ENCODE data around the gene GRIN2C.

The GRIN2C gene

GRCh38 chr17:74838274-74838673, 21.4 kb downstream of the GRIN2C start:
- Histone ChIP-seq H2AFZ (ENCODE audit: low read depth, low read length) (no peak overlapping the region), H3K4me2 (ENCODE audit: insufficient read depth, low read length) (no peak overlapping the region), H3K4me3 (ENCODE audit: low read depth in 1 of 2, low read length in 2 of 2) (no peak overlapping the region), H3K4me1 (ENCODE audit: insufficient read depth, low read length) (no peaks in the 10 kb centered on the region), H3K9ac (ENCODE audit: low read depth, low read length) (no peak overlapping the region), H3K27ac (ENCODE audit: low read length) (no peak overlapping the region), H3K36me3 (ENCODE audit: insufficient read depth, low read length) (peaks cover 16% of the 10 kb centered on the region), H4K20me1 (ENCODE audit: insufficient read depth, low read length) (peaks cover 2% of the 10 kb centered on the region; the same call in 1 of the 2 replicates), H3K79me2 (ENCODE audit: insufficient read depth, low read length) (no peaks in the 10 kb centered on the region), H3K27me3 (ENCODE audit: insufficient read depth, low read length, poor library complexity) (no peaks in the 10 kb centered on the region), H3K9me3 (ENCODE audit: insufficient read depth, low read length, severe bottlenecking) (no peaks in the 10 kb centered on the region)
- no peak for DNase-seq
- no peak for ATAC-seq (ENCODE audit: insufficient read depth, low read depth)
- TF ChIP-seq EZH2 (IDR thresholded peaks at IDR 0.05; ENCODE audit: borderline replicate concordance, low read depth, low read length, severe bottlenecking) (no peak), CTCF (IDR thresholded peaks at IDR 0.05; ENCODE audit: borderline replicate concordance, extremely low read depth, low read length, poor library complexity, severe bottlenecking) (no peak)

GRCh38 chr17:74836691-74837467, 22.8 kb downstream of the GRIN2C start:
- H3K4me3 ChIP-seq (ENCODE audit: low read depth in 1 of 2, low read length in 2 of 2) = no peak overlapping the region
- no peaks in the 10 kb centered on the region for H3K79me2 ChIP-seq (ENCODE audit: insufficient read depth, low read length)
- TF ChIP-seq CTCF (IDR thresholded peaks at IDR 0.05; ENCODE audit: borderline replicate concordance, extremely low read depth, low read length, poor library complexity, severe bottlenecking) (no peak), EZH2 (IDR thresholded peaks at IDR 0.05; ENCODE audit: borderline replicate concordance, low read depth, low read length, severe bottlenecking) (no peak)
- H3K4me1 ChIP-seq (ENCODE audit: insufficient read depth, low read length) = no peaks in the 10 kb centered on the region
- H3K36me3 ChIP-seq (ENCODE audit: insufficient read depth, low read length) = peaks cover 16% of the 10 kb centered on the region
- no peak overlapping the region for H3K9ac ChIP-seq (ENCODE audit: low read depth, low read length)
- ATAC-seq (ENCODE audit: insufficient read depth, low read depth) (no peak), DNase-seq (no peak)
- H2AFZ ChIP-seq (ENCODE audit: low read depth, low read length) = no peak overlapping the region
- H3K4me2 ChIP-seq (ENCODE audit: insufficient read depth, low read length) = no peak overlapping the region
- H3K27me3 ChIP-seq (ENCODE audit: insufficient read depth, low read length, poor library complexity) = no peaks in the 10 kb centered on the region
- H4K20me1 ChIP-seq (ENCODE audit: insufficient read depth, low read length) = peaks cover 8% of the 10 kb centered on the region
- no peak overlapping the region for H3K27ac ChIP-seq (ENCODE audit: low read length)
- H3K9me3 ChIP-seq (ENCODE audit: insufficient read depth, low read length, severe bottlenecking) = no peaks in the 10 kb centered on the region

GRCh38 chr17:74836191-74836590, 23.5 kb downstream of the GRIN2C start:
- H4K20me1 ChIP-seq (ENCODE audit: insufficient read depth, low read length) = peaks cover 13% of the 10 kb centered on the region
- no peak overlapping the region for H3K9ac ChIP-seq (ENCODE audit: low read depth, low read length)
- ATAC-seq (ENCODE audit: insufficient read depth, low read depth) (no peak), DNase-seq (no peak)
- TF ChIP-seq CTCF (IDR thresholded peaks at IDR 0.05; ENCODE audit: borderline replicate concordance, extremely low read depth, low read length, poor library complexity, severe bottlenecking) = no peak
- no peak overlapping the region for H3K4me3 ChIP-seq (ENCODE audit: low read depth in 1 of 2, low read length in 2 of 2)
- no peaks in the 10 kb centered on the region for H3K27me3 ChIP-seq (ENCODE audit: insufficient read depth, low read length, poor library complexity)
- H3K27ac ChIP-seq (ENCODE audit: low read length) = no peak overlapping the region
- peaks cover 16% of the 10 kb centered on the region for H3K36me3 ChIP-seq (ENCODE audit: insufficient read depth, low read length)
- no peaks in the 10 kb centered on the region for H3K79me2 ChIP-seq (ENCODE audit: insufficient read depth, low read length)
- H3K4me1 ChIP-seq (ENCODE audit: insufficient read depth, low read length) = no peaks in the 10 kb centered on the region
- H3K9me3 ChIP-seq (ENCODE audit: insufficient read depth, low read length, severe bottlenecking) = no peaks in the 10 kb centered on the region
- H3K4me2 ChIP-seq (ENCODE audit: insufficient read depth, low read length) = no peak overlapping the region
- no peak overlapping the region for H2AFZ ChIP-seq (ENCODE audit: low read depth, low read length)

Data from DND-41 (cell line).